ENCODE results near the gene HMGN1.

Gene HMGN1

DNA sequence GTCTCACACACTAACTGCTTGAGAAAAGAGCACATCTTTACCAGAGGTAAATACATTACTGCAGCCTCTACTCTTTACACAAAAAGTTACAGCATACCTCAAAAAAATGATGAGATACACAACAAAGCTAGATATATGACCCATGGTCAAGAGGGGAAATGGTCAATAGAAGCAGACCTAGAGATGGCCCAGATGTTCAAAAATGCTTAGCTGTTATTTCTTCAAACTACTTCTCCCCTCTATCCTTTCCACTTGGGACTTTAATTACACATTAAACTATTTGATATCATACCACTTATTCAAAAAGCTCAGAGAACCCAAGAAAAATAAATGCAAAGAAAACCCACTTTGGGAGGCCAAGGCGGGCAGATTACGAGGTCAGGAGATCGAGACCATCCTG, 48.3 kb downstream of the HMGN1 start:
- Histone ChIP-seq H3K36me3 (ENCODE audit: insufficient read depth, low read length) (peaks cover 94% of the 10 kb centered on the region), H2AFZ (ENCODE audit: low read length) (no peak overlapping the region), H3K79me2 (ENCODE audit: insufficient read depth, low read length) (peaks cover 13% of the 10 kb centered on the region; the same call in 1 of the 2 replicates)

DNA sequence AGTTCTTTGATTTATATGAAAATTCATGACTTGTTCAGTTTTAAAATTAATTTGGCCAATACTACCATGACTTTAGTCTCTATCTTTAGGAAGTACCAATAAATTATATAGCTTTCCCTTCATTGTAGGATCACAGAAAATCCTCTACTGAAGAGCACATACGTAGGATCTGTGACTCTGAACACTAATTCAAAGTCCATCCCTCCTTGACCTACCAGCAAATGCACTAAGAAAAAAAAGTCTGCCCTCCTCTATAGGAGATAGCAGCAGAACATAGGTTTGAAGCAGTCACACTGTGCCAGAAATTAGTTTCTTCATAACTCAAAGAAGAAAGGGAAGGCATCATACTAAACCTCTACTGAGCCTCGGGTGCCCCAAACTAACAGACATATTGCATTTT, 52.0 kb downstream of the HMGN1 start:
- no peak overlapping the region for H3K4me2 ChIP-seq (ENCODE audit: low read length)
- no peaks in the 10 kb centered on the region for H3K9me2 ChIP-seq (ENCODE audit: low read depth, low read length)
- H3K9me3 ChIP-seq (ENCODE audit: low read length) = 0 out of 2 replicates have a peak, but pooled peaks cover 3% of the 10 kb centered on the region
- peaks cover 18% of the 10 kb centered on the region; the same call in 1 of the 2 replicates for H3K79me2 ChIP-seq (ENCODE audit: insufficient read depth, low read length)
- H3K27me3 ChIP-seq (ENCODE audit: insufficient read depth, low read length) = no peaks in the 10 kb centered on the region
- no peak overlapping the region for H3K9ac ChIP-seq (ENCODE audit: low read length)
- no peak overlapping the region for H2AFZ ChIP-seq (ENCODE audit: low read length)
- no peaks in the 10 kb centered on the region for H3F3A ChIP-seq (ENCODE audit: insufficient read depth, low read length)
- no peak overlapping the region for H3K27ac ChIP-seq (ENCODE audit: low read depth, low read length, poor library complexity, severe bottlenecking)
- no peaks in the 10 kb centered on the region for H3K4me1 ChIP-seq (ENCODE audit: insufficient read depth, low read length, severe bottlenecking)
- H4K20me1 ChIP-seq (ENCODE audit: insufficient read depth, low read length) = no peaks in the 10 kb centered on the region
- H3K36me3 ChIP-seq (ENCODE audit: insufficient read depth, low read length) = peaks cover 98% of the 10 kb centered on the region
- no peak overlapping the region for H3K4me3 ChIP-seq (ENCODE audit: low read depth, low read length, poor library complexity, severe bottlenecking)
- TF ChIP-seq, protein P1, sequence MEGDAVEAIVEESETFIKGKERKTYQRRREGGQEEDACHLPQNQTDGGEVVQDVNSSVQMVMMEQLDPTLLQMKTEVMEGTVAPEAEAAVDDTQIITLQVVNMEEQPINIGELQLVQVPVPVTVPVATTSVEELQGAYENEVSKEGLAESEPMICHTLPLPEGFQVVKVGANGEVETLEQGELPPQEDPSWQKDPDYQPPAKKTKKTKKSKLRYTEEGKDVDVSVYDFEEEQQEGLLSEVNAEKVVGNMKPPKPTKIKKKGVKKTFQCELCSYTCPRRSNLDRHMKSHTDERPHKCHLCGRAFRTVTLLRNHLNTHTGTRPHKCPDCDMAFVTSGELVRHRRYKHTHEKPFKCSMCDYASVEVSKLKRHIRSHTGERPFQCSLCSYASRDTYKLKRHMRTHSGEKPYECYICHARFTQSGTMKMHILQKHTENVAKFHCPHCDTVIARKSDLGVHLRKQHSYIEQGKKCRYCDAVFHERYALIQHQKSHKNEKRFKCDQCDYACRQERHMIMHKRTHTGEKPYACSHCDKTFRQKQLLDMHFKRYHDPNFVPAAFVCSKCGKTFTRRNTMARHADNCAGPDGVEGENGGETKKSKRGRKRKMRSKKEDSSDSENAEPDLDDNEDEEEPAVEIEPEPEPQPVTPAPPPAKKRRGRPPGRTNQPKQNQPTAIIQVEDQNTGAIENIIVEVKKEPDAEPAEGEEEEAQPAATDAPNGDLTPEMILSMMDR (IDR thresholded peaks at IDR 0.05; ENCODE audit: low read length) = no peak
- no peak for TF ChIP-seq EZH2 (IDR thresholded peaks at IDR 0.05; ENCODE audit: borderline replicate concordance, low read length)

More for the DNA sequence above, 48.3 kb downstream of the HMGN1 start:
- no peaks in the 10 kb centered on the region for H3K27me3 ChIP-seq (ENCODE audit: insufficient read depth, low read length)
- H3K27ac ChIP-seq (ENCODE audit: low read depth, low read length, poor library complexity, severe bottlenecking) = no peak overlapping the region
- no peak for TF ChIP-seq EZH2 (IDR thresholded peaks at IDR 0.05; ENCODE audit: borderline replicate concordance, low read length)
- TF ChIP-seq, protein P1 (IDR thresholded peaks at IDR 0.05; ENCODE audit: low read length) = no peak
- 0 out of 2 replicates have a peak, but pooled peaks cover 3% of the 10 kb centered on the region for H3K9me3 ChIP-seq (ENCODE audit: low read length)
- no peaks in the 10 kb centered on the region for H4K20me1 ChIP-seq (ENCODE audit: insufficient read depth, low read length)
- no peak overlapping the region for H3K4me3 ChIP-seq (ENCODE audit: low read depth, low read length, poor library complexity, severe bottlenecking)
- H3K9ac ChIP-seq (ENCODE audit: low read length) = no peak overlapping the region
- no peaks in the 10 kb centered on the region for H3K9me2 ChIP-seq (ENCODE audit: low read depth, low read length)
- H3F3A ChIP-seq (ENCODE audit: insufficient read depth, low read length) = no peaks in the 10 kb centered on the region
- H3K4me2 ChIP-seq (ENCODE audit: low read length) = no peak overlapping the region
- H3K4me1 ChIP-seq (ENCODE audit: insufficient read depth, low read length, severe bottlenecking) = no peaks in the 10 kb centered on the region
